ENCODE results near the gene PTPRG. TPM values are rescaled to one million over a fixed set of nuclear protein-coding genes. Genes with fewer than 3 reads are reported as not detected.

PTPRG gene
- total and polyA plus RNA-seq, 4 donors, result 3.6 to 35.6 (median 8.1) TPM

GRCh38 chr3:61589856-61590255 lies 28.5 kb downstream of the PTPRG start:
- H3K36me3 ChIP-seq (ENCODE audit: control insufficient read depth in 4 of 4, insufficient read depth in 3 of 4, low read depth in 1 of 4, low read length in 3 of 4), result no peaks in the 10 kb centered on the region
- DNase-seq (ENCODE audit: low spot score), result no peak
- no peak overlapping the region for H3K9ac ChIP-seq (ENCODE audit: low read depth in 1 of 2, low read length in 2 of 2)
- H3K4me3 ChIP-seq (ENCODE audit: low read depth in 1 of 3, low read length in 3 of 3), result no peak overlapping the region
- 95% methylated on average over 5 of the region's 5 CpGs for WGBS
- TF ChIP-seq HNF4A (conservative IDR thresholded peaks at IDR 0.05) (no peak), RXRA (IDR thresholded peaks at IDR 0.05) (no peak), YY1 (IDR thresholded peaks at IDR 0.05) (no peak), SP1 (IDR thresholded peaks at IDR 0.05) (no peak), FOXA2 (IDR thresholded peaks at IDR 0.05) (no peak), GABPA (IDR thresholded peaks at IDR 0.05 in 1 of 2, conservative IDR thresholded peaks at IDR 0.05 in 1 of 2) (no peak), NR2F2 (IDR thresholded peaks at IDR 0.05) (no peak), EGR1 (IDR thresholded peaks at IDR 0.05; ENCODE audit: low read depth in 2 of 2) (no peak), ATF3 (IDR thresholded peaks at IDR 0.05) (no peak), REST (IDR thresholded peaks at IDR 0.05) (no peak), JUND (IDR thresholded peaks at IDR 0.05) (no peak)
- H3K9me3 ChIP-seq (ENCODE audit: control insufficient read depth in 4 of 4, low read length in 3 of 4), result no peaks in the 10 kb centered on the region
- no peaks in the 10 kb centered on the region for H3K27me3 ChIP-seq (ENCODE audit: control insufficient read depth in 4 of 4, insufficient read depth in 4 of 4, low read length in 3 of 4)
- no peak overlapping the region for H3K27ac ChIP-seq (ENCODE audit: low read depth in 1 of 2, low read length in 2 of 2)
- H3K4me1 ChIP-seq (ENCODE audit: control insufficient read depth in 4 of 4, insufficient read depth in 4 of 4, low read length in 3 of 4), result peaks cover 0 to 7% (median 0%) of the 10 kb centered on the region in 4 donors

GRCh38 chr3:61591300-61591699 lies 29.9 kb downstream of the PTPRG start:
- H3K4me3 ChIP-seq (ENCODE audit: low read depth in 1 of 3, low read length in 3 of 3), result no peak overlapping the region
- no peak overlapping the region for H3K9ac ChIP-seq (ENCODE audit: low read depth in 1 of 2, low read length in 2 of 2)
- H3K36me3 ChIP-seq (ENCODE audit: control insufficient read depth in 4 of 4, insufficient read depth in 3 of 4, low read depth in 1 of 4, low read length in 3 of 4), result no peaks in the 10 kb centered on the region
- H3K4me1 ChIP-seq (ENCODE audit: control insufficient read depth in 4 of 4, insufficient read depth in 4 of 4, low read length in 3 of 4), result peaks cover 0 to 7% (median 0%) of the 10 kb centered on the region in 4 donors
- no peak overlapping the region for H3K27ac ChIP-seq (ENCODE audit: low read depth in 1 of 2, low read length in 2 of 2)
- H3K27me3 ChIP-seq (ENCODE audit: control insufficient read depth in 4 of 4, insufficient read depth in 4 of 4, low read length in 3 of 4), result no peaks in the 10 kb centered on the region
- H3K9me3 ChIP-seq (ENCODE audit: control insufficient read depth in 4 of 4, low read length in 3 of 4), result no peaks in the 10 kb centered on the region
- no peak for DNase-seq (ENCODE audit: low spot score)
- TF ChIP-seq EGR1 (IDR thresholded peaks at IDR 0.05; ENCODE audit: low read depth in 2 of 2), result no peak
- TF ChIP-seq RAD21 (IDR thresholded peaks at IDR 0.05), result no peak
- no peak for TF ChIP-seq ATF3 (IDR thresholded peaks at IDR 0.05)
- TF ChIP-seq RXRA (IDR thresholded peaks at IDR 0.05), result no peak
- TF ChIP-seq TAF1 (conservative IDR thresholded peaks at IDR 0.05), result no peak
- TF ChIP-seq NR2F2 (IDR thresholded peaks at IDR 0.05), result no peak
- no peak for TF ChIP-seq HNF4G (IDR thresholded peaks at IDR 0.05)
- no peak for TF ChIP-seq GABPA (IDR thresholded peaks at IDR 0.05 in 1 of 2, conservative IDR thresholded peaks at IDR 0.05 in 1 of 2)

GRCh38 chr3:61593446-61594029 lies 32.2 kb downstream of the PTPRG start:
- 73% methylated on average over 4 of the region's 4 CpGs for WGBS
- TF ChIP-seq TAF1 (conservative IDR thresholded peaks at IDR 0.05) (no peak), JUND (IDR thresholded peaks at IDR 0.05) (no peak), REST (IDR thresholded peaks at IDR 0.05) (no peak), CTCF (IDR thresholded peaks at IDR 0.05; ENCODE audit: low read depth, low read length, missing input control) (no peak), RXRA (IDR thresholded peaks at IDR 0.05) (no peak), ATF3 (IDR thresholded peaks at IDR 0.05) (no peak), EGR1 (IDR thresholded peaks at IDR 0.05; ENCODE audit: low read depth in 2 of 2) (no peak), FOXA2 (IDR thresholded peaks at IDR 0.05) (no peak), YY1 (IDR thresholded peaks at IDR 0.05) (no peak), RAD21 (IDR thresholded peaks at IDR 0.05) (no peak), NR2F2 (IDR thresholded peaks at IDR 0.05) (no peak)

More at GRCh38 chr3:61593446-61594029, 32.2 kb downstream of the PTPRG start:
- no peak overlapping the region for H3K27ac ChIP-seq (ENCODE audit: low read depth in 1 of 2, low read length in 2 of 2)
- no peaks in the 10 kb centered on the region for H3K9me3 ChIP-seq (ENCODE audit: control insufficient read depth in 4 of 4, low read length in 3 of 4)
- peaks cover 0 to 7% (median 0%) of the 10 kb centered on the region in 4 donors for H3K4me1 ChIP-seq (ENCODE audit: control insufficient read depth in 4 of 4, insufficient read depth in 4 of 4, low read length in 3 of 4)
- H3K9ac ChIP-seq (ENCODE audit: low read depth in 1 of 2, low read length in 2 of 2), result no peak overlapping the region
- H3K4me3 ChIP-seq (ENCODE audit: low read depth in 1 of 3, low read length in 3 of 3), result no peak overlapping the region
- H3K36me3 ChIP-seq (ENCODE audit: control insufficient read depth in 4 of 4, insufficient read depth in 3 of 4, low read depth in 1 of 4, low read length in 3 of 4), result no peaks in the 10 kb centered on the region
- H3K27me3 ChIP-seq (ENCODE audit: control insufficient read depth in 4 of 4, insufficient read depth in 4 of 4, low read length in 3 of 4), result no peaks in the 10 kb centered on the region
- no peak for DNase-seq (ENCODE audit: low spot score)

Measured in liver (tissue), 9 donors.